ENCODE measurements around the gene MAGEA9B.
A peak's percentile ranks its signal among the peaks of the same experiment; 100 is the strongest.
"Not testable (repeated sequence)": the region's sequence is repeated elsewhere in the genome, so short reads cannot be mapped to it uniquely, and the experiment has no call there.

The MAGEA9B gene

DNA sequence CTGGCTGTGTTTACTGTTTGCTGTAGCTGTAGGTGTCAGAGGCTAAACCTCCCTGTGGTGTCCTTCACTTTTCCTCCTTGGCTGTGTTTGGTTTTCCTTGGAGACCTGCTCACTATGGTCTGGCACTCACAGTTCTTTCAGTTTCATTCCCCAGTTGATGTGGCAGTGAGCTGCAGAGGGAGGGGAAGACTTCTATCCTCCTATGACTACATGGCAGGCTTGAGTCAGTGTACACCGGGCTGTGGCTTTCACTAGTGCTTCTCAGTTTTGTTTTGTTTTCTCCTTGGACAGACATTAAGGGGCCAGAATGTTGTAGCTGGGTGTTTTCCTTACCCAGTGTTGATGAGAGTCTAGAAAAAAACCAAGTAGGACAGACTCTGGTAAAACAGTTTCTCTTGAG, 13.8 kb downstream of the MAGEA9B start:
- not testable (repeated sequence) for H3K4me3 ChIP-seq (replicated peaks; ENCODE audit: low read depth, low read length); DNase-seq (ENCODE audit: extremely low read depth, low read depth)

DNA sequence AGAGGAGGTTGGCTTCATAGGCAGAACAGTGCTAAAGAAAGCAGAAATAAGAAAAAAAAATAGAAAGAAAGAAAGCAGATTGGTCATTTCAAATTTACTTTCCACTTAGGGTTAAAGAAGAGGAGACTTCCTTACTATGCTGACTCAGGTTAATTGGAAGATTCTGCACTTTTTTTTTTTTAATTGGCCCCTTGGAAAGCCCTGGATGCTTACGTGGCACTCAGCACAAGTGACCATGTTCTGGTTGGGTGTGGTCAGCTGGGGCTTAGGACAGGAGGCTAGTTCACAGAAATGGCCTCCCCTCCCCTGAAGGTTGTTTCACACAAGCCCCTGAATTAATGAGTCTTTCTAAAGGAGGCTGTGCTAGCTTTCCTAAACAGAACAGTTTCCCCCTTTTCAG, 14.5 kb downstream of the MAGEA9B start:
- no peak overlapping the region for H3K4me3 ChIP-seq (replicated peaks; ENCODE audit: low read depth, low read length)
- DNase-seq (ENCODE audit: extremely low read depth, low read depth) = no peak
- TF ChIP-seq, protein P1, sequence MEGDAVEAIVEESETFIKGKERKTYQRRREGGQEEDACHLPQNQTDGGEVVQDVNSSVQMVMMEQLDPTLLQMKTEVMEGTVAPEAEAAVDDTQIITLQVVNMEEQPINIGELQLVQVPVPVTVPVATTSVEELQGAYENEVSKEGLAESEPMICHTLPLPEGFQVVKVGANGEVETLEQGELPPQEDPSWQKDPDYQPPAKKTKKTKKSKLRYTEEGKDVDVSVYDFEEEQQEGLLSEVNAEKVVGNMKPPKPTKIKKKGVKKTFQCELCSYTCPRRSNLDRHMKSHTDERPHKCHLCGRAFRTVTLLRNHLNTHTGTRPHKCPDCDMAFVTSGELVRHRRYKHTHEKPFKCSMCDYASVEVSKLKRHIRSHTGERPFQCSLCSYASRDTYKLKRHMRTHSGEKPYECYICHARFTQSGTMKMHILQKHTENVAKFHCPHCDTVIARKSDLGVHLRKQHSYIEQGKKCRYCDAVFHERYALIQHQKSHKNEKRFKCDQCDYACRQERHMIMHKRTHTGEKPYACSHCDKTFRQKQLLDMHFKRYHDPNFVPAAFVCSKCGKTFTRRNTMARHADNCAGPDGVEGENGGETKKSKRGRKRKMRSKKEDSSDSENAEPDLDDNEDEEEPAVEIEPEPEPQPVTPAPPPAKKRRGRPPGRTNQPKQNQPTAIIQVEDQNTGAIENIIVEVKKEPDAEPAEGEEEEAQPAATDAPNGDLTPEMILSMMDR (IDR thresholded peaks at IDR 0.05; ENCODE audit: low read depth, low read length, missing control alignments) = no peak

DNA sequence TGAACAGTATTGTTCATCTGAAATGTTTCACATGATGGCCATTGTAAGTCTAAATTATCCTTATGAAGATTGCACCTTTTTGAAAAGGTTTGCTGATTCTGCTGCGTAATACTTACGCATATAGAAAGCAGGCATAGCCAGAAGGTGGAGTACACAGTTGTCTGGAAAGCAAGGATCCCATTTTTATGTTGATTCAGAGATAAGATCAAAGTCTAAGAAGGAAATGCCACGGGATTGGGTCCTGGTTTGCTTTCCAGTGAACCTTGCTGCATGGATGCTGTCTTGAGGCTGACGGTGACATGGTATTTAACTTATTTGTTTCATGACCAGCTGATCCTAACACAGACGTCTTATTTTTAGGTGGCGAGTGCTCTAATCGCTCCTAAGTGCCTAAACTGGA, 15.5 kb downstream of the MAGEA9B start:
- TF ChIP-seq, protein P1 (IDR thresholded peaks at IDR 0.05; ENCODE audit: low read depth, low read length, missing control alignments) = no peak
- DNase-seq (ENCODE audit: extremely low read depth, low read depth) = no peak
- H3K4me3 ChIP-seq (replicated peaks; ENCODE audit: low read depth, low read length) = no peak overlapping the region

DNA sequence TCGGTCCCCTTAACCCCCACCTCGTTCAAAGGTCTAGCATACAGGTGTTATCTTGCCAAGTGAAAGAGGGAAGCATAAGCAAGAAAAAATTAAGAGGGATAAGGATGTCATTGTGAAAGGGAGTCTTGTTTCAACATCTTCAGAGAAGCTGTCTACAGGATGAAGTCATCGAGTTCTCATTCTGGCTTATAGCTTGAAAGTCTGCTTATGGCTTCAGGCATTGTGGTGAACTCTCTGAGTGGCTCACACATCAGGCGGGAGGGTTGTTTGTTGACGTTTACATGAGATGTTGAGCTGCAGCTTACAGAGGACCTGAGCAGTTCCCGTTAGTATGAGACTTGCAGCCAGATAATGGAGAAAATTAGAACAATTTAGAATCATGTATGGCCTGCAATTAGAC, 16.6 kb downstream of the MAGEA9B start:
- H3K4me3 ChIP-seq (replicated peaks; ENCODE audit: low read depth, low read length) = no peak overlapping the region
- DNase-seq (ENCODE audit: extremely low read depth, low read depth) = peak; percentile 2
- TF ChIP-seq, protein P1 (IDR thresholded peaks at IDR 0.05; ENCODE audit: low read depth, low read length, missing control alignments) = no peak

DNA sequence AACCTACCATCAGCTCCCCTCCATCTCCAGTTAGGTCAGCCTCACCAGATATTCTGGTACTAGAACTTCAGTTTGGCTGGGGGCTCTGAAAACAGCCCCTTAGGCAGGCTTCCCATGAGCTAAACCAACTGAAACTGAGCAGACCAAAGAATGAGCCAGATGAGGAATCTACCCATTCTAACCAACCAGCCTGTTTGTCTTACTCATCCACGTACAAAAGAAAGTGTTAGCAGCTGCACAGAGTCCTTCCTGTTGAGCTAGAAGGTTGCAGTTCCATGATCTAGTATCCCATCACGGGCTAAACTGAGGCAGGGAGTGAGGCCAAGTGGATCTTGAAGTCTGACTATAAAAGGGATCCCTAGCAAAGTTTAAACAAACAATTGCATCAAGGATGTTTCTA, 17.5 kb downstream of the MAGEA9B start:
- no peak overlapping the region for H3K4me3 ChIP-seq (replicated peaks; ENCODE audit: low read depth, low read length)
- no peak for DNase-seq (ENCODE audit: extremely low read depth, low read depth)
- TF ChIP-seq, protein P1 (IDR thresholded peaks at IDR 0.05; ENCODE audit: low read depth, low read length, missing control alignments) = no peak

DNA sequence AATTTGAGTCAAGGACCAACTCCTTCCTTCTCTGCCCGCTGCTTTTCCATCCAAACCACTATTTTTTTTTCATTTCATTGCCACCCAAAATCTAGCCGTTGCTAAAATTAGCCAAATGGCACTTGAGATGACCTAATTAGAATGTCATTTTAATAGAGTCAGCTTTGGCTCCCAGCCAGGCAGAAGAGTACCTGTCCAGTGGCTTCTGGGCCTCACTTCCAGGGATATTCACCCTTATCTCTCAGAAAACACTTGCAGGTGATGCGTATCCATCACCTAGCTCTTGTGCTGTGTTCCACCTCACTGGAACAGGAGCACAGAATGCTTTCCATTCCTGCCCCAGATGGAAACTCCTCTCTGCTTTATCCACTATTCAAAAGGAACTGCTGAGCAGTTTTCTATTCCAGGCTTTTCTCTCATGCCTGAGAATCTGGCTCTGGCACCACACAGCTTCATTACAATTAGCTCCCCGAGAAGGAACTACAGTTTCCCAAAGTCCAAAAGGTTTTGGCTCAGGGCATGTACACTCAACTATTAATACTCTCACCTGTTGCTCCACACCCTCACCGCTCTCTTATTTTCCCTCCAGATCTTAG, 18.5 kb downstream of the MAGEA9B start:
- H3K4me3 ChIP-seq (replicated peaks; ENCODE audit: low read depth, low read length) = no peak overlapping the region
- TF ChIP-seq, protein P1 (IDR thresholded peaks at IDR 0.05; ENCODE audit: low read depth, low read length, missing control alignments) = no peak
- no peak for DNase-seq (ENCODE audit: extremely low read depth, low read depth)

DNA sequence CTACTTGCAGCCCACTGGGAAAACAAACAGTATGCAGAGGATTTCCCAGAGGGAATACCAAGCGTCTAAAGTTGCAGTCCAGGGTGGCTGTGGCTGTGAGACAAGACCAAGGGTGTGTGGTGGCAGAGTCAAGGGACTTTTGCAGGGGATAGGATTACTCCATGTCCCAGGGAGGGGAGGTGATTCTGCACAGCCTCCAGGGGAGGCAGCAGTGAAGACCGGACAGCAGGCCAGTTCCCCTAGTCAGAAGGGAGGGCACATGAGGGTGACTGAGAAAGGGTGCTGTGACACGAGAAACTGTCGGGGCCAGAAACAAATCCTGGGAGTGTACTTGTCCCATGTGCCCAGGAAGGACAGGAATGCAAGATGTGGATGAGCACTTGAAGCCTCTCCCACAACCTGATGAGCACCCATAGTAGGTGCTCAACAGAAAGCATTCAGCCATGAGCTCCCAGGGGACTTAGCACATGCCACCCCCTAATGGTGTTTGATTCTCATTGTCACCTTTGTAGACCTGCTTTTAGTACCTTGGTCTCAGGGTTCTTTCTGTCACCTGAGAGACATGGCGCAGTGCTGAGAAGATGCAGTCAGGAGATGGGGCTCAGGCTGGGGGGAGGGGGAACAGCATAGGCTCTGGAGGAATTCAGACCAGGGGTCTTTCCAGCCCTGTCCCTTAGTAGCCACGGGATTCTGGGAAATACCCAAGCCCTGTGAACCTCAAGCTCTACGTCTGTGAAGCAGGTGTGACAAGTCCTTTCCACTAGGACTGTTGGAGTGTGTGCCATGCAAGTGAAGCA, 19.4 kb downstream of the MAGEA9B start:
- no peak for DNase-seq (ENCODE audit: extremely low read depth, low read depth)
- no peak overlapping the region for H3K4me3 ChIP-seq (replicated peaks; ENCODE audit: low read depth, low read length)
- TF ChIP-seq, protein P1 (IDR thresholded peaks at IDR 0.05; ENCODE audit: low read depth, low read length, missing control alignments) = no peak

Data from HFF-Myc (cell line).